ENCODE results near the gene PCNX1.

The PCNX1 gene

DNA sequence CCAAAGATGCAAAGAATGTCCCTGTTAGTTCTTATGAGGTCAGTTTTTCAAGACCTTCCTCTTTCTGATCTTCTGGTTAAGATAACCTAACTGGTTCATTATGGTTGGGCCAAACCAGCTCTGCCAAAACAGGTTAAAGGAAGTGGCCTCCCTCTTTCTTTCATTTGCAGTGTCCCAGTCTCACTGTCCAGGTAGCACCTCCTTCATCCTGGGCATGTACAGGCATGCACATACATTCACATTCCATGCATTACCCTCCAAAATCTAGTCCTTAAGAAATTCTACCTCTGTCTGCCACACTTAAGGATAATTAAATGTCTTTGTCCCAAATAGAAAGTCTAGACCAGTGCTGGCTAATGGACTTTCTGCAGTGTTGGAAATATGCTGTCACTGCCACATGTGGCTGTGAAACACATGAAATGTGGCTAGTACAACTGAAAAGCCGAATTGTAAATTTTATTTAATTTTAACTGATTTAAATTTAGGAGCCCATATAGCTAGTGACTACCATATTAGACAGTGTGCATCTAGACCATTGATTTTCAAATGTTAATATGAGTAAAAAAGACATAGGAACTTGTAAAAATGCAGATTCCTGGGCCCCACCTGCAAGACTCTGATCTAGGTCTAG lies 169.3 kb downstream of the PCNX1 start:
- Histone ChIP-seq H3K4me3 (ENCODE audit: low read depth, low read length) (no peak overlapping the region), H3K36me3 (ENCODE audit: control insufficient read depth, insufficient read depth, low read length) (no peaks in the 10 kb centered on the region), H3K27ac (no peak overlapping the region), H3K9ac (no peak overlapping the region), H3K9me3 (ENCODE audit: control insufficient read depth, low read length) (no peaks in the 10 kb centered on the region), H2AFZ (no peak overlapping the region), H3K27me3 (ENCODE audit: control insufficient read depth, insufficient read depth, low read length) (no peaks in the 10 kb centered on the region), H3K4me2 (ENCODE audit: low read length) (no peak overlapping the region), H3K4me1 (no peaks in the 10 kb centered on the region), H3K79me2 (no peaks in the 10 kb centered on the region)
- TF ChIP-seq, protein P1, sequence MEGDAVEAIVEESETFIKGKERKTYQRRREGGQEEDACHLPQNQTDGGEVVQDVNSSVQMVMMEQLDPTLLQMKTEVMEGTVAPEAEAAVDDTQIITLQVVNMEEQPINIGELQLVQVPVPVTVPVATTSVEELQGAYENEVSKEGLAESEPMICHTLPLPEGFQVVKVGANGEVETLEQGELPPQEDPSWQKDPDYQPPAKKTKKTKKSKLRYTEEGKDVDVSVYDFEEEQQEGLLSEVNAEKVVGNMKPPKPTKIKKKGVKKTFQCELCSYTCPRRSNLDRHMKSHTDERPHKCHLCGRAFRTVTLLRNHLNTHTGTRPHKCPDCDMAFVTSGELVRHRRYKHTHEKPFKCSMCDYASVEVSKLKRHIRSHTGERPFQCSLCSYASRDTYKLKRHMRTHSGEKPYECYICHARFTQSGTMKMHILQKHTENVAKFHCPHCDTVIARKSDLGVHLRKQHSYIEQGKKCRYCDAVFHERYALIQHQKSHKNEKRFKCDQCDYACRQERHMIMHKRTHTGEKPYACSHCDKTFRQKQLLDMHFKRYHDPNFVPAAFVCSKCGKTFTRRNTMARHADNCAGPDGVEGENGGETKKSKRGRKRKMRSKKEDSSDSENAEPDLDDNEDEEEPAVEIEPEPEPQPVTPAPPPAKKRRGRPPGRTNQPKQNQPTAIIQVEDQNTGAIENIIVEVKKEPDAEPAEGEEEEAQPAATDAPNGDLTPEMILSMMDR (IDR thresholded peaks at IDR 0.05), result no peak

DNA sequence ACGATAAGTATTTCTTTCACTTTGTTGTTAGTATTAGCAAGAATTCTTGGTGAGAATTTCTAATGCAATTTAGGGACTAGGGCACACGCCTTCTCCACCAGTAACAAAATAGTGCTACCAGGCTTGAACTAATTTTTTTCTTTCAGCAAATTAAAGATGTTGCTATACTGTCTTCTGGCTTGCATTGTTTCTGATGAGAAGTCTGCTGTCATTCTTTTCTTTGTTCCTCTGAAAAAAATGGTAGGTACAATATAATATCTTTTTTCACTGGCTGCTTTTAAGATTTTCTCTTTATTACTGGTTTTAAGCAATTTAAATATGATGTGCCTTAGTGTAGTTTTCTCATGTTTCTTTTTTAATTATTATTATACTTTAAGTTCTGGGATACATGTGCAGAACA lies 171.2 kb downstream of the PCNX1 start:
- H3K36me3 ChIP-seq (ENCODE audit: control insufficient read depth, insufficient read depth, low read length), result no peaks in the 10 kb centered on the region
- no peaks in the 10 kb centered on the region for H3K79me2 ChIP-seq
- H3K4me3 ChIP-seq (ENCODE audit: low read depth, low read length), result no peak overlapping the region
- H3K9ac ChIP-seq, result no peak overlapping the region
- no peaks in the 10 kb centered on the region for H3K4me1 ChIP-seq
- no peak overlapping the region for H2AFZ ChIP-seq
- H3K4me2 ChIP-seq (ENCODE audit: low read length), result no peak overlapping the region
- TF ChIP-seq, protein P1 (IDR thresholded peaks at IDR 0.05), result no peak
- H3K9me3 ChIP-seq (ENCODE audit: control insufficient read depth, low read length), result no peaks in the 10 kb centered on the region
- H3K27ac ChIP-seq, result no peak overlapping the region
- H3K27me3 ChIP-seq (ENCODE audit: control insufficient read depth, insufficient read depth, low read length), result no peaks in the 10 kb centered on the region

DNA sequence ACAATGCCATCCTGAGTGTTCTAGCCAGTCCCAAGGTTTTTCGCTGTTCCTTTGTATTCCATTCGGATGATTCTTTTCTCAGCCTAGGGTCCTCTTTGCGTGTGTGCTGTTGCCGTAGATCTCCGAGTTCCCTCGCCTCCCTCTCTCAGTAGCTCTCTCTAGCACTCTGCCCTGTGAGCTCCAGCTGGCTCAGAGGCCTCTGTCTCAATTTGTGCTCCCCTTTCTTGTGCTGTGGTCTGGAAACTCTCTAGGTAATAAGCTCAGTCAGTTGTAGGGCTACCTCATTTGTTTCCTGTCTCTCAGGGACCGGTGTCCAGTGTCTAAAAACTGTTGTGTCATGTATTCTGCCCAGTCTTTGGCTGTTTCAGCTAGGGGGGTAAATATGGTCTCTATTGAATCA lies 179.3 kb downstream of the PCNX1 start:
- no peak overlapping the region for H3K4me2 ChIP-seq (ENCODE audit: low read length)
- TF ChIP-seq, protein P1 (IDR thresholded peaks at IDR 0.05), result no peak
- no peaks in the 10 kb centered on the region for H3K79me2 ChIP-seq
- no peaks in the 10 kb centered on the region for H3K27me3 ChIP-seq (ENCODE audit: control insufficient read depth, insufficient read depth, low read length)
- H3K9me3 ChIP-seq (ENCODE audit: control insufficient read depth, low read length), result no peaks in the 10 kb centered on the region
- no peaks in the 10 kb centered on the region for H3K36me3 ChIP-seq (ENCODE audit: control insufficient read depth, insufficient read depth, low read length)
- no peak overlapping the region for H3K27ac ChIP-seq
- no peak overlapping the region for H3K9ac ChIP-seq
- H3K4me3 ChIP-seq (ENCODE audit: low read depth, low read length), result no peak overlapping the region
- H3K4me1 ChIP-seq, result no peaks in the 10 kb centered on the region
- no peak overlapping the region for H2AFZ ChIP-seq

DNA sequence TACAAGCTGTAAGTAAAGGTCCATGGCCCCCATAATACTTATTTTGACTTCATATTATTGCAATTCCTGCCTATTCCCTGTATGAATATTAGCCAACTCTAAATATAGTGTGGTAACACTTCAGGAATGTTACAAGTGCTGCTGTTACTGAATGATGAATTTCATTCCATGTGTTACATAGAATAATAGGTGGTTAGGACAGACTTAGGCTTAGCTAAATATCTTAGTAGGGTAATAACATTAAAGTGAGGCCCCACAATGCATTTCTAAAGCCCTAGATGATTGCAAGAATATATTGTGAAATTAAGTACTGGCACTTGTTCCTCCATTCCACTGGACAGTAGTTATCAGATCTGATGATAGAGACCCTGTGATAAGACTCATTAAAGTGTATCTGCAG lies 182.7 kb downstream of the PCNX1 start:
- no peaks in the 10 kb centered on the region for H3K9me3 ChIP-seq (ENCODE audit: control insufficient read depth, low read length)

More for the DNA sequence above, 182.7 kb downstream of the PCNX1 start:
- Histone ChIP-seq H3K9ac (no peak overlapping the region), H3K4me2 (ENCODE audit: low read length) (no peak overlapping the region), H3K36me3 (ENCODE audit: control insufficient read depth, insufficient read depth, low read length) (no peaks in the 10 kb centered on the region), H2AFZ (no peak overlapping the region), H3K79me2 (no peaks in the 10 kb centered on the region), H3K4me3 (ENCODE audit: low read depth, low read length) (no peak overlapping the region), H3K27ac (no peak overlapping the region), H3K4me1 (no peaks in the 10 kb centered on the region), H3K27me3 (ENCODE audit: control insufficient read depth, insufficient read depth, low read length) (no peaks in the 10 kb centered on the region)
- TF ChIP-seq, protein P1 (IDR thresholded peaks at IDR 0.05), result no peak

Data from parathyroid adenoma (tissue), 2 donors.